G401.6 (cell line): ENCODE data around the gene EML6.

Experiments used
- FAIRE-seq: peaks from 2 replicates; lab custom pipeline; 2012; peaks lifted over from hg19 to GRCh38; lab: Jason Lieb, UNC

Gene EML6

GRCh38 chr2:54758951-54759350, 35.5 kb downstream of the EML6 start:
- FAIRE-seq = no peak

- no peak for FAIRE-seq
Measured at GRCh38 chr2:54760310-54760709, 36.8 kb downstream of the EML6 start.

- FAIRE-seq = no peak
Measured at GRCh38 chr2:54763636-54764291, 40.3 kb downstream of the EML6 start.

GRCh38 chr2:54767921-54768320, 44.5 kb downstream of the EML6 start:
- no peak for FAIRE-seq

GRCh38 chr2:54768772-54769428, 45.4 kb downstream of the EML6 start:
- FAIRE-seq = no peak

GRCh38 chr2:54770211-54770610, 46.7 kb downstream of the EML6 start:
- FAIRE-seq = no peak

- no peak for FAIRE-seq
Measured at GRCh38 chr2:54770676-54771075, 47.2 kb downstream of the EML6 start.

- FAIRE-seq = no peak
Measured at GRCh38 chr2:54771166-54771885, 47.9 kb downstream of the EML6 start.

GRCh38 chr2:54772110-54772509, 48.6 kb downstream of the EML6 start:
- FAIRE-seq = no peak

GRCh38 chr2:54772531-54772930, 49.1 kb downstream of the EML6 start:
- no peak for FAIRE-seq

- FAIRE-seq = no peak
Measured at GRCh38 chr2:54773233-54773632, 49.8 kb downstream of the EML6 start.

GRCh38 chr2:54773838-54774237, 50.4 kb downstream of the EML6 start:
- FAIRE-seq = no peak

GRCh38 chr2:54775710-54776109, 52.2 kb downstream of the EML6 start:
- no peak for FAIRE-seq

GRCh38 chr2:54776494-54776893, 53.0 kb downstream of the EML6 start:
- FAIRE-seq = no peak

GRCh38 chr2:54783349-54783748, 59.9 kb downstream of the EML6 start:
- FAIRE-seq = peak; percentile 42

- FAIRE-seq = no peak
Measured at GRCh38 chr2:54787270-54787669, 63.8 kb downstream of the EML6 start.

GRCh38 chr2:54787755-54788366, 64.4 kb downstream of the EML6 start:
- no peak for FAIRE-seq

GRCh38 chr2:54789878-54790277, 66.4 kb downstream of the EML6 start:
- no peak for FAIRE-seq

GRCh38 chr2:54791831-54792230, 68.4 kb downstream of the EML6 start:
- no peak for FAIRE-seq

GRCh38 chr2:54797307-54797706, 73.8 kb downstream of the EML6 start:
- FAIRE-seq = no peak

GRCh38 chr2:54801352-54801751, 77.9 kb downstream of the EML6 start:
- no peak for FAIRE-seq

- FAIRE-seq = no peak
Measured at GRCh38 chr2:54803783-54804751, 80.6 kb downstream of the EML6 start.
